ENCODE data around the gene MIDN. TPM values are rescaled to one million over a fixed set of nuclear protein-coding genes. Genes with fewer than 3 reads are reported as not detected.

The MIDN gene
- total and polyA plus RNA-seq, 3 donors from 2014 or later, result 30.3 to 42.4 (median 38.2) TPM

DNA sequence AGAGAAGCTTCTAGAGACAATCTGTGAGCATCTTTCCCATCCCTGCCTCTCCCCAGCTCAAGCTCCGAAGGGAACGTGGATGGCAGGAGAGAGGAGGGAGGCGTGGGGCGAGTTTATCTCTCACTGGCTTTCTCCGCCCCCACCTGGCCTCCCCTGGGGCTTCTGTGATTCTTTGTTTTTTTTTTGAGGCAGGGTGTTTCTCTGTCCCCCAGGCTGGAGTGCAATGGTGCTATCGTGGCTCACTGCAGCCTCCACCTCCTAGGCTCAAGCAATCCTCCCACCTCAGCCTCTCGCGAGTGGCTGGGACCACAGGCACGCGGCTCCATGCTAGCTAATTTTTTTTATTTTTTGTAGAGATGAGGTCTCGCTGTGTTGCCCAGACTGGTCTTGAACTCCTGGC is 60.3 kb downstream of the MIDN start:
- no peak for DNase-seq
- H3K4me3 ChIP-seq, result no peak overlapping the region
- no peaks in the 10 kb centered on the region for H3K4me1 ChIP-seq
- intact Hi-C loops (cut with DNase I; ENCODE audit: low total_unique reads), result no loop called here
- H3K9me3 ChIP-seq, result no peaks in the 10 kb centered on the region
- H3K36me3 ChIP-seq (ENCODE audit: low read depth, missing control alignments), result no peaks in the 10 kb centered on the region
- no peaks in the 10 kb centered on the region for H3K27me3 ChIP-seq
- no peak overlapping the region for H3K27ac ChIP-seq
- 36 to 48% methylated on average over 11 of the region's 11 CpGs for WGBS, 2 donors
- TF ChIP-seq POLR2A (IDR thresholded peaks at IDR 0.05), result no peak
- TF ChIP-seq, protein P1, sequence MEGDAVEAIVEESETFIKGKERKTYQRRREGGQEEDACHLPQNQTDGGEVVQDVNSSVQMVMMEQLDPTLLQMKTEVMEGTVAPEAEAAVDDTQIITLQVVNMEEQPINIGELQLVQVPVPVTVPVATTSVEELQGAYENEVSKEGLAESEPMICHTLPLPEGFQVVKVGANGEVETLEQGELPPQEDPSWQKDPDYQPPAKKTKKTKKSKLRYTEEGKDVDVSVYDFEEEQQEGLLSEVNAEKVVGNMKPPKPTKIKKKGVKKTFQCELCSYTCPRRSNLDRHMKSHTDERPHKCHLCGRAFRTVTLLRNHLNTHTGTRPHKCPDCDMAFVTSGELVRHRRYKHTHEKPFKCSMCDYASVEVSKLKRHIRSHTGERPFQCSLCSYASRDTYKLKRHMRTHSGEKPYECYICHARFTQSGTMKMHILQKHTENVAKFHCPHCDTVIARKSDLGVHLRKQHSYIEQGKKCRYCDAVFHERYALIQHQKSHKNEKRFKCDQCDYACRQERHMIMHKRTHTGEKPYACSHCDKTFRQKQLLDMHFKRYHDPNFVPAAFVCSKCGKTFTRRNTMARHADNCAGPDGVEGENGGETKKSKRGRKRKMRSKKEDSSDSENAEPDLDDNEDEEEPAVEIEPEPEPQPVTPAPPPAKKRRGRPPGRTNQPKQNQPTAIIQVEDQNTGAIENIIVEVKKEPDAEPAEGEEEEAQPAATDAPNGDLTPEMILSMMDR (IDR thresholded peaks at IDR 0.05), result no peak

Other genes starting within 250 kb of the MIDN start
- gene GRIN3B, start 248.2 kb upstream of the MIDN start, total RNA-seq, result 1 to 10 TPM; 1.3 to 2.4 TPM
- gene GRIN3B, start 248.2 kb upstream of the MIDN start, polyA plus RNA-seq (ENCODE audit: insufficient read depth, low read depth, low replicate concordance), result 1.1 TPM
- 100 to 1,000 TPM; 339 to 405 TPM for gene TMEM259, start 227.5 kb upstream of the MIDN start, total RNA-seq
- 164 TPM for gene TMEM259, start 227.5 kb upstream of the MIDN start, polyA plus RNA-seq (ENCODE audit: insufficient read depth, low read depth, low replicate concordance)
- gene RNU6-2, start 227.1 kb upstream of the MIDN start, total RNA-seq, result not detected
- gene RNU6-2, start 227.1 kb upstream of the MIDN start, polyA plus RNA-seq (ENCODE audit: insufficient read depth, low read depth, low replicate concordance), result not detected
- 10 to 100 TPM; 19.1 to 28.0 TPM for gene CNN2, start 222.0 kb upstream of the MIDN start, total RNA-seq
- 36.4 TPM for gene CNN2, start 222.0 kb upstream of the MIDN start, polyA plus RNA-seq (ENCODE audit: insufficient read depth, low read depth, low replicate concordance)
- 10 to 100 TPM; 12.1 to 14.6 TPM for gene ABCA7, start 208.5 kb upstream of the MIDN start, total RNA-seq
- gene ABCA7, start 208.5 kb upstream of the MIDN start, polyA plus RNA-seq (ENCODE audit: insufficient read depth, low read depth, low replicate concordance), result 7.3 TPM
- gene ARHGAP45, start 181.4 kb upstream of the MIDN start, total RNA-seq, result 10 to 100 TPM; 20.7 to 31.7 TPM
- gene ARHGAP45, start 181.4 kb upstream of the MIDN start, polyA plus RNA-seq (ENCODE audit: insufficient read depth, low read depth, low replicate concordance), result 14.1 TPM
- gene POLR2E, start 153.2 kb upstream of the MIDN start, total RNA-seq, result 100 to 1,000 TPM in 1 of 2 donors, 10 to 100 TPM in 1; 96.5 to 143 TPM
- 246 TPM for gene POLR2E, start 153.2 kb upstream of the MIDN start, polyA plus RNA-seq (ENCODE audit: insufficient read depth, low read depth, low replicate concordance)
- 1,000 to 10,000 TPM; 1,153 to 1,773 TPM for gene GPX4, start 144.6 kb upstream of the MIDN start, total RNA-seq
- gene GPX4, start 144.6 kb upstream of the MIDN start, polyA plus RNA-seq (ENCODE audit: insufficient read depth, low read depth, low replicate concordance), result 1,893 TPM
- gene SBNO2, start 74.3 kb upstream of the MIDN start, total RNA-seq, result 10 to 100 TPM; 58.9 to 65.0 TPM
- gene SBNO2, start 74.3 kb upstream of the MIDN start, polyA plus RNA-seq (ENCODE audit: insufficient read depth, low read depth, low replicate concordance), result 34.3 TPM
- 100 to 1,000 TPM; 194 to 209 TPM for gene STK11, start 42.8 kb upstream of the MIDN start, total RNA-seq
- gene STK11, start 42.8 kb upstream of the MIDN start, polyA plus RNA-seq (ENCODE audit: insufficient read depth, low read depth, low replicate concordance), result 197 TPM
- 1 to 10 TPM; 5.2 to 6.6 TPM for gene CBARP, start 10.6 kb upstream of the MIDN start, total RNA-seq
- gene CBARP, start 10.6 kb upstream of the MIDN start, polyA plus RNA-seq (ENCODE audit: insufficient read depth, low read depth, low replicate concordance), result 1.5 TPM
- 100 to 1,000 TPM; 104 to 166 TPM for gene ATP5F1D, start 6.8 kb upstream of the MIDN start, total RNA-seq
- gene ATP5F1D, start 6.8 kb upstream of the MIDN start, polyA plus RNA-seq (ENCODE audit: insufficient read depth, low read depth, low replicate concordance), result 94.5 TPM
- gene CIRBP, start 20.7 kb downstream of the MIDN start, total RNA-seq, result 100 to 1,000 TPM; 621 to 661 TPM
- 483 TPM for gene CIRBP, start 20.7 kb downstream of the MIDN start, polyA plus RNA-seq (ENCODE audit: insufficient read depth, low read depth, low replicate concordance)
- gene FAM174C, start 26.9 kb downstream of the MIDN start, total RNA-seq, result 100 to 1,000 TPM; 111 to 128 TPM
- 51.6 TPM for gene FAM174C, start 26.9 kb downstream of the MIDN start, polyA plus RNA-seq (ENCODE audit: insufficient read depth, low read depth, low replicate concordance)
- 1 to 10 TPM; 1.5 to 2.9 TPM for gene EFNA2, start 37.3 kb downstream of the MIDN start, total RNA-seq
- gene EFNA2, start 37.3 kb downstream of the MIDN start, polyA plus RNA-seq (ENCODE audit: insufficient read depth, low read depth, low replicate concordance), result 0.61 TPM
- gene NDUFS7, start 135.3 kb downstream of the MIDN start, total RNA-seq, result 100 to 1,000 TPM; 170 to 176 TPM
- gene NDUFS7, start 135.3 kb downstream of the MIDN start, polyA plus RNA-seq (ENCODE audit: insufficient read depth, low read depth, low replicate concordance), result 172 TPM
- gene GAMT, start 153.0 kb downstream of the MIDN start, total RNA-seq, result 100 to 1,000 TPM; 144 to 191 TPM
- gene GAMT, start 153.0 kb downstream of the MIDN start, polyA plus RNA-seq (ENCODE audit: insufficient read depth, low read depth, low replicate concordance), result 92.2 TPM
- gene DAZAP1, start 159.0 kb downstream of the MIDN start, total RNA-seq, result 10 to 100 TPM; 97.9 to 99.6 TPM
- 215 TPM for gene DAZAP1, start 159.0 kb downstream of the MIDN start, polyA plus RNA-seq (ENCODE audit: insufficient read depth, low read depth, low replicate concordance)
- 1,000 to 10,000 TPM; 1,248 to 1,750 TPM for gene RPS15, start 189.8 kb downstream of the MIDN start, total RNA-seq
- gene RPS15, start 189.8 kb downstream of the MIDN start, polyA plus RNA-seq (ENCODE audit: insufficient read depth, low read depth, low replicate concordance), result 768 TPM
- 1 to 10 TPM; 4.6 to 5.9 TPM for gene APC2, start 201.5 kb downstream of the MIDN start, total RNA-seq
- gene APC2, start 201.5 kb downstream of the MIDN start, polyA plus RNA-seq (ENCODE audit: insufficient read depth, low read depth, low replicate concordance), result 2.8 TPM
- gene C19orf25, start 230.6 kb downstream of the MIDN start, total RNA-seq, result 10 to 100 TPM; 55.4 to 72.5 TPM
- gene C19orf25, start 230.6 kb downstream of the MIDN start, polyA plus RNA-seq (ENCODE audit: insufficient read depth, low read depth, low replicate concordance), result 39.3 TPM
- 100 to 1,000 TPM; 108 to 203 TPM for gene PCSK4, start 241.8 kb downstream of the MIDN start, total RNA-seq
- gene PCSK4, start 241.8 kb downstream of the MIDN start, polyA plus RNA-seq (ENCODE audit: insufficient read depth, low read depth, low replicate concordance), result 179 TPM
- 100 to 1,000 TPM; 429 to 454 TPM for gene REEP6, start 242.6 kb downstream of the MIDN start, total RNA-seq
- gene REEP6, start 242.6 kb downstream of the MIDN start, polyA plus RNA-seq (ENCODE audit: insufficient read depth, low read depth, low replicate concordance), result 386 TPM